Measurements from ENCODE around the gene DEXI.

DEXI gene

DNA sequence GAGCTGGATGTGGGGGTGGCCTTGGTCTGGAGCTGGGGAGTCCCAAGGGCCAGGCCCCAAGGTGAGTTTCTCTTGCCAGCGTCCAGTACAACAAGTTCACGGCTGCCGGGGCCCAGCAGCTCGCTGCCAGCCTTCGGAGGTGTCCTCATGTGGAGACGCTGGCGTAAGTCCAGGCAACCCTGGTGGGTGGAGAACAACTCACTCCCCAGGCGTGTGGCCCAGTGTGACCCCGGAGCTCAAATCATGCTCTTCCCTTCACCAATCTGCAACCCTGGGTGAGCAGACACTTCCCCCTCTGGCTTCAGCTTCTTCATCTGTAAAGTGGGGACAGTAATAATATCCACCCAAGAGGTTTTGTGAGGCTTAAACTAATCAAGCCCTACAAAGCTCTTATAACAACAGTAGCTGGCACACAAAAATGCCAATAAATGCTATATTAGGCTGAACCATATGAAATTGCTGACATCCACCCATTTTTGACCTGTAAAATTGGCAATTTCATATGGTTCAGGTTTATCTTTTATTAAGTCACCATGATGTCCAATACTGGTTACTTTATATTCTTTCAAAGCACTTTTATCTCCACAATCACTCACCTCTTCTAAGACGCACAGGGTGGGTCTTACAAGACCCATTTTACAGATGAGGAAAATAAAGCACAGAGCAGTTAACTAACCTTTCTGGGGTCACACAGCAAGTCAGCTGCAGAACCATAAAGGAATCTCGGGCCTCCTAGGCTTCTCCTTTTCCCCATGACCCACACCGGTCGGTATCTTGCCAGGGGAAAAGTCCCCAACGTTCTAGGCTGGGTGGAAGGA, 19.7 kb downstream of the DEXI start:
- H3K9ac ChIP-seq = no peak overlapping the region
- H3K27ac ChIP-seq = no peak overlapping the region

DNA sequence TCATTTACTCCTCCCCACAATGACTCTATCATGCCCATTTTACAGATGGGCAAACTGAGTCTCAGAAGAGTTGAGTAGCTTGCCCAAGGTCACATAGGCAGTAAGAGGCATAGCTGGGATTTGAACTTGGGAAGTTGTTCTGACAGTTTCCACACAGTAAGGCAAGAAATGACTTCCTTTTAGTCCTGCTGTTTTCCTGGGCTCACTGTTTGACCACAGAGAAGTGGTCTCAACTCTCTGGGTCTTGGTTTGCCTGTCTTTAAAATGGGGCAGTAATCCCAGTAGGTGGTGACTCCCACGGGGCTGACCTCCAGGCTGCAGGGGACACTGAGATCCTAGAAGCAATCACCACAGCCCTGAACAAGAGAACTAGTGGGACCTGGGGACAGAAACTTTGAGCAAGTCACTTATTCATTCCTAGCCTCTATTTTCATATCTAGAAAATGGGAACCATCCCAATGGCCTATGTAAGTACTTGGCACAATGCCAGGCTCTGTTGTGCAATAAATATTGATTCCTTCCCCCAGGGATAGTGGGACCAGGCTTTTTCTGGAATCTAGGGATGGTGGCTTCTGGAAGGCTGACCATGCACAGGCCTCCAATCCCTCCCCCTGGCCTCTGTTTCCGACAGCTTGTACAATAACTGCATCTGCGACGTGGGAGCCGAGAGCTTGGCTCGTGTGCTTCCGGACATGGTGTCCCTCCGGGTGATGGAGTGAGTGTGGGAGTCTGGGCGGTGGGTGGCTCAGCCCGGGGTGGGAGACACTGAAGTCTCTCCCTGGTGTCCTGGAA, 20.5 kb downstream of the DEXI start:
- Histone ChIP-seq H2AFZ (no peak overlapping the region), H3K4me3 (ENCODE audit: low read depth, low read length) (no peak overlapping the region), H3K9ac (no peak overlapping the region), H3K9me3 (ENCODE audit: control insufficient read depth, low read length) (no peaks in the 10 kb centered on the region), H3K4me2 (ENCODE audit: low read length) (no peak overlapping the region), H3K27me3 (ENCODE audit: control insufficient read depth, insufficient read depth, low read length) (no peaks in the 10 kb centered on the region), H3K27ac (no peak overlapping the region), H3K79me2 (no peaks in the 10 kb centered on the region), H3K36me3 (ENCODE audit: control insufficient read depth, insufficient read depth, low read length) (no peaks in the 10 kb centered on the region), H3K4me1 (peaks cover 2% of the 10 kb centered on the region)
- TF ChIP-seq, protein P1, sequence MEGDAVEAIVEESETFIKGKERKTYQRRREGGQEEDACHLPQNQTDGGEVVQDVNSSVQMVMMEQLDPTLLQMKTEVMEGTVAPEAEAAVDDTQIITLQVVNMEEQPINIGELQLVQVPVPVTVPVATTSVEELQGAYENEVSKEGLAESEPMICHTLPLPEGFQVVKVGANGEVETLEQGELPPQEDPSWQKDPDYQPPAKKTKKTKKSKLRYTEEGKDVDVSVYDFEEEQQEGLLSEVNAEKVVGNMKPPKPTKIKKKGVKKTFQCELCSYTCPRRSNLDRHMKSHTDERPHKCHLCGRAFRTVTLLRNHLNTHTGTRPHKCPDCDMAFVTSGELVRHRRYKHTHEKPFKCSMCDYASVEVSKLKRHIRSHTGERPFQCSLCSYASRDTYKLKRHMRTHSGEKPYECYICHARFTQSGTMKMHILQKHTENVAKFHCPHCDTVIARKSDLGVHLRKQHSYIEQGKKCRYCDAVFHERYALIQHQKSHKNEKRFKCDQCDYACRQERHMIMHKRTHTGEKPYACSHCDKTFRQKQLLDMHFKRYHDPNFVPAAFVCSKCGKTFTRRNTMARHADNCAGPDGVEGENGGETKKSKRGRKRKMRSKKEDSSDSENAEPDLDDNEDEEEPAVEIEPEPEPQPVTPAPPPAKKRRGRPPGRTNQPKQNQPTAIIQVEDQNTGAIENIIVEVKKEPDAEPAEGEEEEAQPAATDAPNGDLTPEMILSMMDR (IDR thresholded peaks at IDR 0.05) = no peak

More for the DNA sequence above, 19.7 kb downstream of the DEXI start:
- TF ChIP-seq, protein P1 (IDR thresholded peaks at IDR 0.05) = no peak
- Histone ChIP-seq H3K36me3 (ENCODE audit: control insufficient read depth, insufficient read depth, low read length) (no peaks in the 10 kb centered on the region), H3K27me3 (ENCODE audit: control insufficient read depth, insufficient read depth, low read length) (no peaks in the 10 kb centered on the region), H3K4me2 (ENCODE audit: low read length) (no peak overlapping the region), H3K79me2 (no peaks in the 10 kb centered on the region), H2AFZ (no peak overlapping the region), H3K9me3 (ENCODE audit: control insufficient read depth, low read length) (no peaks in the 10 kb centered on the region), H3K4me1 (peaks cover 2% of the 10 kb centered on the region), H3K4me3 (ENCODE audit: low read depth, low read length) (no peak overlapping the region)

DNA sequence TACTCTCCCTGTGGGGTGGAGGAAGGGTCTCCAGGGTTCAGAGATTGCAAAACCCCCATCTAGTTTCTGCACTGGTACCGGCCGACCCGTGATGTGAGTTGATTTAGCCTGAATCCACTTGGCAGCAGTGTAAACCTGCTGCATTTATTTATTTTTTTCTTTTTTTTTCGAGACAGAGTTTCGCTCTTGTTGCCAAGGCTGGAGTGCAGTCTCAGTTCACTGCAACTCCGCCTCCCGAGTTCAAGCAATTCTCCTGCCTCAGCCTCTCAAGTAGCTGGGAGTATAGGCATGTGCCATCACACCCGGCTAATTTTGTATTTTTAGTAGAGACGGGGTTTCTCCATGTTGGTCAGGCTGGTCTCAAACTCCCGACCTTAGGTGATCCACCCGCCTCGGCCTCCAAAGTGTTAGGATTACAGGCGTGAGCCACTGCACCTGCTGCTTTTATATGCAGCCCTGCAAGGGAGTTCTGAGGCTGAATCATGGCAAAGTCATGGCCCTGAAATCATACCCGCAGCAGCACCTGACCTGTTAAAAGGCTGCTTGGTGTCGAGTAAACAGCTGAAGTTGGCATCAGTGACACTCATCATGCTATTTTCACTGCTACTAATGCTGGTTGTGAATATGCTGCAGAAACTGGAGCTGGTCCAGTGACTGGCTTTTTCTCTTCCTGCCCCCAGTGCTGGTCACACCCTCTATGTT, 21.4 kb downstream of the DEXI start:
- TF ChIP-seq, protein P1 (IDR thresholded peaks at IDR 0.05) = no peak
- Histone ChIP-seq H3K9me3 (ENCODE audit: control insufficient read depth, low read length) (no peaks in the 10 kb centered on the region), H3K4me3 (ENCODE audit: low read depth, low read length) (no peak overlapping the region), H2AFZ (no peak overlapping the region), H3K27me3 (ENCODE audit: control insufficient read depth, insufficient read depth, low read length) (no peaks in the 10 kb centered on the region), H3K4me1 (peaks cover 2% of the 10 kb centered on the region), H3K9ac (no peak overlapping the region), H3K4me2 (ENCODE audit: low read length) (no peak overlapping the region), H3K79me2 (no peaks in the 10 kb centered on the region), H3K36me3 (ENCODE audit: control insufficient read depth, insufficient read depth, low read length) (no peaks in the 10 kb centered on the region), H3K27ac (no peak overlapping the region)

DNA sequence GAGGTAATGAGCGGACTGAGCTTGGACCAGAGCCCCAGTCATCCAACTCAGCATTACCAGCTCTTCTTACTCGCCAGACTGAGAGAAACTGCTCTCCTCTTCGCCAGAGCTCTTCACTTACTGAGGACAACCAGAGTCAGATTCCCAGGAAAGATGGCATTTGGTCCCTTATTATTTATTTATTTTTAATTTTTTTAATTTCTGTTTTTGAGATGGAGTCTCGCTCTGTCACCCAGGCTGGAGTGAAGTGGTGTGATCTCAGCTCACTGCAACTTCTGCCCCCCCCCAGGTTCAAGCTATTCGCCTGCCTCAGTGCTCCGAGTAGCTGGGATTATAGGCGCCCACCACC, 23.3 kb downstream of the DEXI start:
- no peak overlapping the region for H3K9ac ChIP-seq

More for the DNA sequence above, 23.3 kb downstream of the DEXI start:
- Histone ChIP-seq H3K9me3 (ENCODE audit: control insufficient read depth, low read length) (no peaks in the 10 kb centered on the region), H2AFZ (peak overlapping the region; percentile 67), H3K36me3 (ENCODE audit: control insufficient read depth, insufficient read depth, low read length) (no peaks in the 10 kb centered on the region), H3K79me2 (no peaks in the 10 kb centered on the region), H3K27me3 (ENCODE audit: control insufficient read depth, insufficient read depth, low read length) (no peaks in the 10 kb centered on the region), H3K4me1 (peaks cover 2% of the 10 kb centered on the region), H3K4me2 (ENCODE audit: low read length) (no peak overlapping the region), H3K27ac (no peak overlapping the region), H3K4me3 (ENCODE audit: low read depth, low read length) (no peak overlapping the region)
- TF ChIP-seq, protein P1 (IDR thresholded peaks at IDR 0.05) = no peak

All from parathyroid adenoma (tissue), 2 donors.